DMS79 (cell line): ENCODE data around the gene PARD3B.
A peak's percentile ranks its signal among the peaks of the same experiment; 100 is the strongest.

Source experiments
- DNase-seq: peaks from one replicate; lab custom pipeline; 2025; lab: John Stamatoyannopoulos, UW

Gene PARD3B

DNA sequence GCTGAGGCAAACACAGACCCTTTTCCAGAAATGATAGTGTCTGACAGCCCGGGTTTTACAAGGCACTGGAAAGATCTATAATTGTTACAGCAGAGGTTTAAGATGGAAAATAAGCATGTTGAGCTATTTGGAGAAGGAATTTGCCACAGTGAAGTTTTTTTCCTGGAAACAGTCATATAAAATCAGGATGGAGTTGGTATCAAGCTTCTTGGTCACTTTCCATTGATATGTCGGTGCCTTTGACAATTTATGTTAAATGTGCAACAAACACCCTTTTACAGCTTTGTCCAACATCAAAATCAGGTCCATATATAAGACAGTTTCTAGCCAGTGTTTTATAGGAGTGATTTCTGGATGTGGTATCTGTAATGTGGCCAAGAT lies 1019.9 kb downstream of the PARD3B start:
- DNase-seq = no peak

DNA sequence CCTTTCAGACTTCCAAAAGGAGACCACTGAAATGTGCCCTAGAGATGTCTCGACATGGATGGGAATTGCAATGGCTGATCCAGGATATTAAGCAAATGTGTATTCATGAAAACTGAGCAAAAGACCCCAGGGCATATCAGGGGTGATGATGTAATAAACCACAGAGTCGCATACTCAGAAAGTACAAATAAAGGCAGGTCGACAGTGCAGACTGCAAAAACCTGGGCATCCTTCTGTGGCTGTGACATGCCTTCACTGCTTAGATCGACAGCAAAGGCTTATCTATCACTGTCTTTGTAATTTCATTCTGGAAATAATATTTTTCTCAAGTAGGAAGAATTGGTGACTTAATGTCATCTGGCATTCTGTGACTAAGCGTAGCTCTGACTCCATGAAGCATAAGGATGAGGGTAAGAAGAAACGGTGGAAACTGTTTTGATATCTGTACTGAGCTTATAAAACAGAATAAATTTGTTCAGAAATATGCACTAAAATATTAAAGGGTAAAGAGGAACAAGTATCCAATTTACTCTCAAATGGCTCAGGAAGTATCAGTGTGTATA lies 1021.4 kb downstream of the PARD3B start:
- no peak for DNase-seq

DNA sequence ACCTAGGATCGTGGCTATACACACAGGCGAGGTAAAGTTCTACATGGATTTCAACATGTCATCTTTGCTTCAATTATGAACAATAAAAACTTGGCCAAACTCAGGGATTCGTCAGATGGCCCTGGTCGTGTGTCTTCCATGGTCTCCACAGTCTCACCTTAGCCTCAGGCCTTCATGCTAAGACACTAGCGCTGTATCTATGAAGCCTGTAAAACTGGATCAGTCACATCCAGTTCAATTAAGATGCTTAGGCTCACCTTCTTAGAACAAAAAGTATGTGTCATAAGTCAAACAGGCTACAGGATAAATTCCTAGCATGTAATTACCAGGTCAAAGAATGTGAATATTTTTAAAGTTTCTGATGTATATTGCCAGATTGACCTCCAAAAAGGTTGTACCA lies 1023.3 kb downstream of the PARD3B start:
- no peak for DNase-seq

DNA sequence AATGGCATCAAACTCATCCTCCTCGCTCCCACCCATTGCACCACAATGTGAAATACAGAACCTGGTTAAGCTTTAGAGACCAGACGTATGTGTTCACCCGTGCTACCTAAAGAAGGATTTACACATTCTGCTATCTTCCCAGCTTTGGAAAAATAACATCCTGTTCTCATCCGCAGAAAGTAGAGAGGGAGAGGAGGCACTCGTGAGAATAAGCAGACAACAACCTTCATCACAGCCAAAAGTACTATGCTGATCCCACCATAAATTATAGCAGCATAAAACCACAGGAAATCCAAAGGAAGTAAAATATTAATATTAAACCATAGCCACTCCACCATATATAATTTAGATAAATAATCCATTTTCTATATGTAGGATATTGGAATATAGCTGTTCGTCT lies 1025.4 kb downstream of the PARD3B start:
- no peak for DNase-seq

DNA sequence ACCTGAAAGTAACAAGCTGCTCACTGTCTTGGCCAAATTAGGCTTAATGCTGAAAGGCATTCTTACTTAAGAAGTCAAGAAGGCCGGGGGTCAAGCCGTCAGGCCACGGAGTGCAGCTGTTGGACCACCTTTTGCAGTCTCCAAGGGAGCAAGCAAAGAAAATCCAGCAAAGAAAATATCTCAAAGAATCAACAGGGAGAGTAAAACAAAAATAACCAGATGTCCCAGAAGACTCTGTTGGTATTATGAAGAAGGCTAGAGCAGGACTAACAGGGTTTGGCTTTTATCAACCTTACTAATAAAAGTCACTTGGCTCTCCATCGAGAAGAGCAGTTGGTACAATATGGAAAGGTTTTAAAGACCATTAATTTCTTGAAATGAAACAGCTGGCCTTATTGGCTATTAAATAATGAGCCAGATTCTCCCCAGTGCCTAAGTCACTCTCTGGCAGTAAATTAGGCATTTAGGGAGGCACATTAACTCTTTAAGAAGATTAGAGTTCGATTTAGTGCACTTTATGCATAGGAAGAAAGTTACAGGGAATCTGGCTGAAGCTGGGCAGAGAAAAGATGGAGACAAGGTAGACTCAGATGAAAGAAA lies 1026.2 kb downstream of the PARD3B start:
- DNase-seq = peak; percentile 83

DNA sequence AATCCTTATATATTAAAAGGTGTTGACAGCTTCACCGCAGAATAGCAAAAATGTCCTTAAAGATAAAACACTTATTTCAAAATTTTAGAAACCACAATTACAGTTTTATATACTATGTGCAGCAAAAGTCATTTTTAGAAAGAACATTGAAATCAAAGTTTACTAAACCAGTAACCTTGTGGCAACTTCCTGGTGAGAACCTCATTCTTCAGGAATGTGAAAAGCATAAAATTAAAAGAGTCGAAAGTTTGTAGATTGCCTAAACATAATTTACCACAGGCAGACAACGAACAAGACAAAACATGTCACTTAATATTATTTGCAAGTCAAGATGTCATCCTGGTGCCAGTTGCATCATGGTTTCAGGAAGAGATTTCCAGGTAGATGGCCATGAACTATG lies 1028.7 kb downstream of the PARD3B start:
- DNase-seq = no peak

DNA sequence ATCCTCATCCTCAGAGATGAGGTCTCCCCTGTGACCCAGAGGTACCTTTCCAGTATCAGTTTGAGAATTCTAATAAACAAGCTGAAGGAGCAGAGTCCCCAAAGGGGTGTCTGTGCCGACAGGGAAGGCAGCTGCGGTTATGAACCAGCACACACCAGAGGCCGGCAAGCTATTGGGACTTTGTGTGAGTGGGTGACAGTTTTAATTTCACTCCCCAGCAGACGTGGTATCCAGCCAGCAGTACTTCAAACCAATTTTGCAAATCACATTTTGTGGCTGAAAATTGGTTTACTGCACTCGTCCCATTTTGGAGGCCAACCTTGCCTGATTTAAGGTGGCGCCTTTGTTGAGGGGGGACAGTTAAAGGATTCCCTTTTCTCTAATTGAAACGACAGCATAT lies 1034.1 kb downstream of the PARD3B start:
- DNase-seq = no peak

DNA sequence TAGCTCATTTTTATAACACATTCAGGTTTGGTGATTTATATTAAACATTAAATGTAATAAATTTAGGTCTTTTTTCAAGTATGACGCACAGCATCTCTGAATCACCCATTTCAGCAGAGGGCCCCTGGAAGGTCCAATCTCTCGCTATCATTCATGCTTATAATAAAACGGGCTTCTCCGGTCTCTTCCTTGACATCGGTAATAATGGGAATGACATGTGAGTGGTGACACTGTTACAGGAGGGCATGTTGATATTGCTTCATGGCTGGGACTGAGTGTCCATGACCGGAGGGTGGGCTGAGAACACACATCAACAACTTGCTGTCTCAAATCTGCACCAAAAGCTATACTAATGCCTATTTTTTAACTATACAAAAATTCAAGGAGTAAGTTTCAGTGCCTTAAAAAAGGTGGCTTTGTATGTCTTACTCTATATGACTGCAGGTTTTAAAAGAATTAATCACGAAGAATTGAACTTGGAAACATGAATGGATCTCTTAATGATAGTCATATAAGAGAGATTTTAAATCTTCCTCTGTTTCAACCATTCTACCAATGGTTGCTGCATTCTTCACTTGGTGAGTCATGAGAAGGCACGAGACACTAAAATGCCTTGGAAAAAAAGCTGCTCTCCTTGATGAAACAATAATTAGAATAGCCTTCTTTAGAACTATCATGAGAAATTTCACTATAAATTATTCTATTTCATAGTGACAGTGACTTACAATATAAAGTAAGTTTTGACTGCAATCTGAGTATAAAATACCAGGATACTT lies 1035.1 kb downstream of the PARD3B start:
- no peak for DNase-seq

DNA sequence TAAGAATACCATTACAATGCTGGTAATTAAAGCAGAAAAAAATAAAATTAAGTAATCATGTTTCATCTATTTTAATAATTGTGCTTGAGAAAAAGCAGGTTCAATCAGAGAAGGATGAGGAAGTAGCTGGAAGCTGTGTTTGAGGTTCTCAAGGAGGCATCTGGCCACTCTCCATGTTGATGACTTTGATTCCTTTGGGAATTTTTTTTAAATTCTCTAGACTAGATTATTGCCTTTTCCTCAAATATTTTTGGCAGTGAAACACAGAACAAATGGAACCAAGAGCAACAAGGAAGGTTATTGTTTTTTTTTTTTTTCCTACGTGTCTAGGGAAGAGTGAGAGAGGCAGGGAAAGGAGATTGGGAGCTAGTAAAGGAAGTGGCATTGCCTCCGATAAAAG lies 1037.1 kb downstream of the PARD3B start:
- no peak for DNase-seq

DNA sequence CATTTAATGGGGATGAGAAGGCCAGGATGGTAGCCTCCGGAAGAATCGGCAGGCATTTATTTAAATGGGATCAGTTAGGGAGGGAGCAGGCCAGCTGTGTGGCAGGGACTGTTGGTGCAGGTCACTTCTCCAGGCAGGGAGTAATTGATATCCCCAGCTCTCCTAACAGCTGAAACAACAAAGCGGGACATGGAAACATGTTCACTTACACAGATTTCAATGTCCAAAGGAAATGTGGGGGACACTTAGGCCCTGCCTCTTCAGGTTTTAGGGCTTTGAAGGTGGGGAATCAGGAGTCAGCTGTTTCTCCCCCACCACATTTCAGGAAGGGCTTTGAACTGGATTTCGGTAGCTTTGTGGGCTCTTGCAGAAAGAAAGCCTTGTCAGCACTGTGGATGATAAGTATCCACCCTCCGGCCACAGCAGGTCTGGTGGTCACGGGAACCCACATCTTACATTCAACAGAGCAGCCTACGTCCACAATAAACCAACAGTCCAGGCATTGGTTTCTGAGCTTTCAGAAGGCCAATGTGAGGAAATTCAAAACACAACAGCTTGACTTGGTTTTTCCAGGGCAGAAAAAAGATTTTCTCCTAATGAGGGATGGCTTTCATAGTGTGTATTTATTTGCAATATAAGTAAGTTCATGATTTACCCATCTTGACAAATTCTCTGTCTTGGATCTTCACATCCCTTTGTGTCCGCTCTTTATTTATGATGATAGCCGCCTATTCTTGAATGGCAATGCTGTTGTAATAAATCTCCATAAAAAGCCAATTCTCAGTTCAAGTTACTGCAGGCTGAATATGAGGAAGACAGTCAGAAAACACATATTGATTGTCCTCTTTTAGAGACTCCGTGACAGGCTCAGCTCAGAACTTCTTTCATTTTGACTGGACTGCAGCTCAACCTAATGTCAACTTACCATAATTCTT lies 1040.4 kb downstream of the PARD3B start:
- DNase-seq = peak; percentile 23

DNA sequence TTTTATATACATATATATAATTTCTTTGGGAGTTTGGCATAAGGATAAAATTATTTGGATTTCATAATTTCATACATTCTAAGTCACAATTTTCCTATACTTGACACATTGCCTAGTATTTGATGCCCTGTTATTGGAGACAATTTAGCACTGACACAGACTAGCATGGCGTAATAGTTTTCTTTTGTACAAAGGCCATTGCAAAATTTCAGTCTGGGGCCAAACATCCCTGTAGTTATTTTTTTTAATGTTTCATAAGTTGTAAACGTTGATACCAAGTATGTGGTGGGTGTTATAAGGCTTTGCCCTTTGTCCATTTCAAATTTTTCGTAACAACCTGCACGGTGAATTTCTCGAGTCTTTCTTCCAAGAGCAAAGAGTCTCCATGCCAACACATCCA lies 1041.4 kb downstream of the PARD3B start:
- no peak for DNase-seq

DNA sequence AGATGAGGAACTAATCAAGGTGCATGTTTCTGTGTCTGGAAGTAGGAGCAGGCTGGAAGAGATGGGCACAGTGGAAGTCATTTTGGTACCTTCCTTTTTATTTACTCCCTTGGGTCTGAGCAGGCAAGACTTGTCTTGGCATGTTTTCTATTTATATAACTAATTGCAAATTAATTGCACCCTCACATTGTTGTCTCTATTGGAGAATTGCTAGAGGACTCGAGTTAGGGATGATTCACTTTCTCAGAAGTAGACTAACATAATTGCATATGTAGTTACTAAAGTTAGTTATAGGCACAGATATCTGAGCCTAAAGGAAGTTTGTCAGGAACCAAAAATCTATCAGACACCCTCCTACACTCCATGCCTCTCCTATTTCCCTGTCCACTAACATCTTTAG lies 1044.2 kb downstream of the PARD3B start:
- no peak for DNase-seq

DNA sequence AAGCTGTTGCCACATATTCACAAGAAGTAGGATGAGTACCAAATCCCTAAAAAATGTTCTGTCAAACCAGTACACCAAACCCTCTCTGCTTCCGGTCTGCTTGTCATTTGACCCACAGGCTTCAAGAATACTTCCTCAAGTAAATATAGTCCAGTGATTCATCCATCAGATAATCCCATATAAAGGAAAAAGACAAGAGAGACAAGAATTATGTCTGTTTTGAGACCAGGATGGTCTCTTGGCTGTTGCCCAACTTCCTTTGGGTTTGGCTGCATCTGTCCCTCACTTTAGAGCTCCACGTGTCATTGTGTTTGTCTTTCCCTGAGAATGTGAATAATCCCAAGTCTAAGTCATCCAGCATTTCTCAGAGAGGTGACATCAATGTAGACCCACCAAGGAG lies 1045.5 kb downstream of the PARD3B start:
- no peak for DNase-seq

DNA sequence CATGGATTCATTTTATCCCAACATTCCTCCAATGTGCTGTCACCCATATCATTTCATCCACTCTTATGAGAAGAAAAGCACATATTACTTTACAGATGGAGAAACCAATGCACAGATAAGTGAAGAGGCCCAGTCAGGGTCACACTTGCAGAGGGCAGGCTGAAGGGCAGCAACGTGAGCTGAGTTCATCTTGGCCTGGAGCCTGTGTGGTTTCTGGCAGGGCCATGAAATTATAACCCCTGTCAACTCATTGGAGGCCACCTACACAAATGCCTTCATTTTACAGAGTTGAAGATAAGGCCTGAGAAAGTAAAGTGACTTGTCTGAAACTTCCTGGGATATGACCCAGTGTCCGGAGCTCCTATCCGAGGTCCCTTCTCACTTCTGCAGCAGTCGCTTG lies 1048.6 kb downstream of the PARD3B start:
- no peak for DNase-seq

DNA sequence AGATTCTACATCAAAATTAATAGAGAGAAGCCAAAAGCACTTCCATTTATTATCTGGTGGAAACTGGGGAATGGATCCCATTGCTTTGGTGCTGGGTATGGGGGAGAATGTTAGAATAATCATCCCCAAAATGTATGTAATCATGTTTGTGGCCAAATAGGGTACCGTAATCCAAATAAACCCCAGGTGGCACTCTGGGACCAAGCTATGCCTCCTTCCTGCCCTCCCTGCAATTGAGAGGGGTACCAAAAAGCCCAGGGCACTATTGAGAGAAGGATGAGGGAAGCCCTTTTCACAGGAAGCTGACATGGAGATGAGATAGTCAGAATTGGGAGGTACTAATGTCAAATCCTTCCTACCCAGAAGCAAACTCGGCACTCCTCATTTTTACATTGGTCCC lies 1051.3 kb downstream of the PARD3B start:
- DNase-seq = no peak

DNA sequence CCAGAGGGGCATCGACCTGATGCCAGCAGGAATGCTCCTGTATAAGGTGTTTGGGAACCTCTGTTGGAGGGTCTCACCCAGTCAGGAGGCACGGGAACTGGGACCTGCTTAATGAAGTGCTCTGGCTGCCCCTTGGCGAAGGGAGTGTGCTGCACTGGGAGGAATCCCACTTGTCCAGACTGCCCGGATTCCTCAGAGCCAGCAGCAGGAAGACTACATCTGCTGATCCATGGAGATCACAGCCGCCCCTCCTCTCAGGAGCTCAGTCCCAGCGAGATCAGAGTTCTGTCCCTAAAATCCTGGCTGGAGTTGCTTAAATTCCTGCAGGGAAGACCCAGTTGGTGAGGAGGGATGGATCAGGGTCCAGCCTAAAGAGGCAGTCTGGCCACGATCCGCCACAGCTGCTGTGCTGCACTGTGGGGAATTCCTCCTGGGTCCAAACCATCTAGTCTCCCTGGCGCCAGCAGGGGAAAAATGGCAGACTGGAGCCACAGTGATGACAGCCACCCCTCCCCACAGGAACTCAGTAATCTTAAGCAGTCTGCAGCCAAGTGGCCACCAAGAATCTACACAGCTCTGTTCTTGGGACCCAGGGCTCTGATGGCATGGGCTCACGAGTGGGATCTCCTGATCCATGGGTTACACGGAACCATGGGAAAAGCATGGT lies 1060.5 kb downstream of the PARD3B start:
- DNase-seq = no peak

DNA sequence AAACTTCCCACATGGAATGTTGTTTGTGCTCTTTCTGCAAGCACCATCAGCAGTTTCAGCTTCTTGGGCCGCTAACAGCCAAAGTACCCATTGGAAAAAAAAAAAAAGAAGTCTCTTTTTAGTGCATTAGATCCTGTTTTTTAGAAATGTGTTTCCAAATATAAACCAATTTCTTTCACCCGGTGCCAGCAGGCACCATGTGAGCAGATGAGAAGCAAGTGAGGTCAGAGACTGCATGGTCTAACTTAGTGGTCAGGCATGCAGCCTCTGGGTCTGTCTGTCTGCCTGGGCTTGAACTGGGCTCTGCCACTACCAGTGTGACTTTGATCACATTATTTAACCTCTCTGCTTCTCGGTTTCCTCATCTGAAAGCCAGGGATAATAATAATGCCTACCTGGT lies 1061.9 kb downstream of the PARD3B start:
- DNase-seq = no peak

DNA sequence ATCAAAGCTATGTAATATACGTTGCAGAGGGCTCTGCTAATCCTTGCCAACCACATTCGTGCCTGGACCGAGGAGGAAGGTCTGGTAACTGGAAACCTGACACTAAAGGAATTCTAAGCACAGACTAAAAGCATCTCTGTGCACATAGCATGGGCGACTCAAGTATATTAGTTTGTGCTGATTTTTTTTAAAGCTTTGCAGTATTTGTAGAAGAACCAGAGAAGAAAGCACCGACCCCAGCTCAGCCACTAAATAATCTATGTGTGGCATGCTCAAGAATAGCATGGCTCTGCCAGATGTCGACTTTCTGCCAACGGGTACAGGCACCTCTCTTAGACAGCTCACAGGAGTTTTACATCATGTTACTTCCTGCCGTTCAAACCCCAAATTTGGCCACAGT lies 1063.8 kb downstream of the PARD3B start:
- DNase-seq = no peak

DNA sequence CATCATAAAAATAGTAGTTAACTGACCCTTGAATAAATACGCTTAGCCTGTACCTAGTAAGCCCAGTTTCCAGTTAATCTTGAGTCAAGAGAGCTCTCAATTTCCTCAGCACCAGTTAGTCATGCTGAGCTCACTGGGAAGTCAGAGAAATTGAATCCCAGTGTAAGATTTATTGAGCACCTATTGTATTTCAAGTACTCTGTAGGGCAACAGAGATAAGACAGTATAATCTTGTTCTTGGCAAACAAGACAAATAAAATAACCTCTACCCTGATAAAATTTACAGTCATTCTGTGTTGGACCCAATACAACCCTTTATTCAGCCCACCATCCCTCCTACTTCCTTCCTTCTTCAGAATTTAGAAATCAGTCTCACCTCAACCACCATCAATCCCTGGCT lies 1065.2 kb downstream of the PARD3B start:
- no peak for DNase-seq

DNA sequence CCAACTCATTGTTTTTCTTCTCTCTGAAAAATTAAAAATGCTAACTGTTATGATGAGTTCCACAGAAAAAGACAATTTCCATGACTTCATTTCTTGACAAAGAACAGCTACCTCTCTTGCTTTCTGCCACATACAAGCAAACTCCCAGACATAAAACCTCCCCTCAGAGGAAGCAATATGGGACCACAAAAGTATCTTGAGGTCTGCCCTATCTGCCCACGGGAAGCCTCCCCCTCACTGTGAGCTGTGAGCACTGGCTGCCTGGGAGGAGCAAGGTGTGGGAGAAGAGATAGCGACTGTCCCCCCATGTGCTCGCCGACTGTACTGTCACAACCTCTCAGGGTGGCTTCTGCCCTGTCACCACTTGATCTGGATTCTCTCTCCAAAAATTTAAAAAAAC lies 1067.4 kb downstream of the PARD3B start:
- DNase-seq = no peak

DNA sequence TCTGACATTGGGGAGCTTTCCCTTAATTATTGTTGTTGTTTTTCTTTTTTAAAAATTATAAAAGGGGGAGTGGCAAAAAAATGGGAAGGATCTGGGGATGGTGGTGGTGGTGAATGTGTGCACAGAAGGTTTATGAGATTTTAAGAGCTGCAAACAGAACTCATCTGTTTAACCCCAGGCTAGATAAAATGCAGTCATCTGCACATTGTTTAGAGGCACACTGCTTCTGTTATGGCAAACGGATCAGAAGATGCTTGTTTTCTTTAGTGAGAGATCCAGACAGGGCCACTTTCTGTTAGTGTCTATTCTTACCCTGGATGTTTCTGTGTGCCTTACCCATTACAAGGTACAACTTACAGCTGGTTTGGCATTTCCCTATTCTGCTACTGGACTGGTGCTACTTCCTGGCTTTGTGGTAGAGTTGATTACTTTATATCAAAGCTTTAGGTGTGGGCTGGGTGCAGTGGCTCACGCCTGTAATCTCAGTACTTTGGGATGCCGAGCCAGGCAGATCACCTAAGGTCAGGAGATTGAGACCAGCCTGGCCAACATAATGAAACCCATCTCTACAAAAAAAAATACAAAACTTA lies 1068.8 kb downstream of the PARD3B start:
- DNase-seq = no peak

DNA sequence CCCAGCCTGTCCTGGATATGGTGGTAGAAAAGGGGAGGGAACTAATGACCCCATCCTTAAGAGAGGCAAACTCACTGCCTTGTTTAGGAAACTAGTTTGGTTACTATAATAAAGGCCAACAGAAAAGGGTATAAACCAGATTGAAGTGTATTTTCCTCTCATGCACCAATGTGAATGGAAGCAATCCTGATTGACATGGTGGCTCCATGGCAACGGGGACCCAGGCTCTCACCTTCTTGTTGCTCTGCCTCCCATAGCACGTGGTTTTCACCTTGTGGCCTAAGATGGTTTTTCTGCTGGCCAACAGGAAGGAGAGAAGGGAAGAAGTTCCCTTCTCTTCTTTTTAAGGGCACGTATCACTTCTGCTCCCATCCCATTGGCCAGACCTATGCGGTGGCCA lies 1069.7 kb downstream of the PARD3B start:
- no peak for DNase-seq
